ENCODE data around the gene BORCS5.

BORCS5 gene

DNA sequence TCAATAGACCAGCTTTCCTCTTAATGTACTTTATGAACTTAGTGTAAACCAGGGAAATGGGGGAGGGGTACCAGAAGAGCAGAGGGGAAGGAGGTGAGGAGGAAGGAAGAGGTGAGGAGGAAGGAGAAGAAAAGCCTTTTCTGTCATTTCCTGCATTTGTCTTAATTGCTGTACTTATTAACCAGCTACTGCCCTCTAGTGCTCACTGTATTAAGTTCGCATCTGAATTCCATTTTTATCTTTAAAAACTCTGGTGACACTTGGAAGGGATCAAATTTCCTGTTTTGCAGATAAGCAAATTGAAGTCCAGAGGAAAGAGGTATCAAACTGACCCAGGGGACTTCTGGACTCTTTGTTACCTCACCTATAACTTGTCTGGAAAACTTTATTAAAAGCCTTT lies 29.1 kb upstream of the BORCS5 start:
- peak; percentile 73 for DNase-seq (ENCODE audit: low spot score)
- in situ Hi-C loops (cut with MboI; ENCODE audit: low pct_unique_long_range_greater_than_20kb, low sequenced_read_pairs, unreplicated experiment) = loop anchor here (25.0 kb wide), 2 partner anchors 266 to 766 kb away; partner anchors contain the start of gene BCL2L14
- TF ChIP-seq, protein P1, sequence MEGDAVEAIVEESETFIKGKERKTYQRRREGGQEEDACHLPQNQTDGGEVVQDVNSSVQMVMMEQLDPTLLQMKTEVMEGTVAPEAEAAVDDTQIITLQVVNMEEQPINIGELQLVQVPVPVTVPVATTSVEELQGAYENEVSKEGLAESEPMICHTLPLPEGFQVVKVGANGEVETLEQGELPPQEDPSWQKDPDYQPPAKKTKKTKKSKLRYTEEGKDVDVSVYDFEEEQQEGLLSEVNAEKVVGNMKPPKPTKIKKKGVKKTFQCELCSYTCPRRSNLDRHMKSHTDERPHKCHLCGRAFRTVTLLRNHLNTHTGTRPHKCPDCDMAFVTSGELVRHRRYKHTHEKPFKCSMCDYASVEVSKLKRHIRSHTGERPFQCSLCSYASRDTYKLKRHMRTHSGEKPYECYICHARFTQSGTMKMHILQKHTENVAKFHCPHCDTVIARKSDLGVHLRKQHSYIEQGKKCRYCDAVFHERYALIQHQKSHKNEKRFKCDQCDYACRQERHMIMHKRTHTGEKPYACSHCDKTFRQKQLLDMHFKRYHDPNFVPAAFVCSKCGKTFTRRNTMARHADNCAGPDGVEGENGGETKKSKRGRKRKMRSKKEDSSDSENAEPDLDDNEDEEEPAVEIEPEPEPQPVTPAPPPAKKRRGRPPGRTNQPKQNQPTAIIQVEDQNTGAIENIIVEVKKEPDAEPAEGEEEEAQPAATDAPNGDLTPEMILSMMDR (IDR thresholded peaks at IDR 0.05; ENCODE audit: extremely low read depth, insufficient read depth, missing control alignments) = peak; percentile 64

DNA sequence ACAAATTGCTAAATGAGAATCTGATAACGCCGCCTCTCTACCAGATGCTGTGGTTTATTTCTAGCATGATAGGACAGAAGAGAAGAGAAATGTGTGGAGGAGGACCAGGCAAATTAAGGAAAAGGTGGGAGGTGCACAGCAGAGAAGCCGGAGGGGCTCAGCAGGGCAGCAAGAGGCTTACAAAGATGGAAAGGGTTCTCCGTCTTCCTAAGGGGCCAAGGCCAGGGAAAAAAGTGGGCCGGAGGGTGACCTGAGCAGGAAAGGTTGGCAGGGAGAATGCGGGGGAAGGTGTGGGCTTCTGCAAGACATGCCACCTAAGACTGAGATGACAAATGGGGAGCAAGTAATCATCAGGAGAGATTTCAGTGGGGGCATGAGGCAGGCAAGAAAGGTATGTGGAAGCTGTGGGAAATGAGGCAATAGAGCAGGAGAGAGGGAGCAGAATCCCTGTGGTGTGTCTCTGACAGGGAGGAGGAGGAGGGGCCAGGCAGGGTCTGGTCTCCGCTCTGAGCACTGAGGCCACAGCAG lies 25.6 kb upstream of the BORCS5 start:
- in situ Hi-C loops (cut with MboI; ENCODE audit: low pct_unique_long_range_greater_than_20kb, low sequenced_read_pairs, unreplicated experiment) = loop anchor here (25.0 kb wide), 2 partner anchors 269 to 769 kb away; partner anchors contain the start of gene BCL2L14
- no peak for DNase-seq (ENCODE audit: low spot score)

DNA sequence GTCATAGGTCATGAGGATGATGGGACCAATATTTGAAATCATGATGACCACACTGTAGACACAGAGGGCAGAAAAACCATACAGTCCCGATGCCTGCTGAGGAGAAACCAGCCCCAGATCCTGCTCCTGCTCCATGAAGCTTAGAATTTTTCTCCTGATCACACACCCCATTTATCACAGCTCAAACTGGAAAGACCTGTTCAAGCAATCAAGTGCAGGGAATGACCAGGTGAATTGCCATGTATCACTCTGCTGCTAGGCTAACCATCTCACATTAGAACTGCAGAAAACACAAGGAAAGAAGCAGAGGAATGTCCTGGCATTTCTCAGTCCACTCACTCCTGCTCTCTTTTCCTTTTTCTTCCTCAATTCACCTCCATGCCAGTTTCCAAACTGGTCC lies 25.0 kb upstream of the BORCS5 start:
- DNase-seq (ENCODE audit: low spot score) = no peak
- in situ Hi-C loops (cut with MboI; ENCODE audit: low pct_unique_long_range_greater_than_20kb, low sequenced_read_pairs, unreplicated experiment) = loop anchor here (25.0 kb wide), 2 partner anchors 270 to 770 kb away; partner anchors contain the start of gene BCL2L14
- TF ChIP-seq, protein P1 (IDR thresholded peaks at IDR 0.05; ENCODE audit: extremely low read depth, insufficient read depth, missing control alignments) = no peak

More for the DNA sequence above, 25.6 kb upstream of the BORCS5 start:
- TF ChIP-seq, protein P1 (IDR thresholded peaks at IDR 0.05; ENCODE audit: extremely low read depth, insufficient read depth, missing control alignments) = no peak

DNA sequence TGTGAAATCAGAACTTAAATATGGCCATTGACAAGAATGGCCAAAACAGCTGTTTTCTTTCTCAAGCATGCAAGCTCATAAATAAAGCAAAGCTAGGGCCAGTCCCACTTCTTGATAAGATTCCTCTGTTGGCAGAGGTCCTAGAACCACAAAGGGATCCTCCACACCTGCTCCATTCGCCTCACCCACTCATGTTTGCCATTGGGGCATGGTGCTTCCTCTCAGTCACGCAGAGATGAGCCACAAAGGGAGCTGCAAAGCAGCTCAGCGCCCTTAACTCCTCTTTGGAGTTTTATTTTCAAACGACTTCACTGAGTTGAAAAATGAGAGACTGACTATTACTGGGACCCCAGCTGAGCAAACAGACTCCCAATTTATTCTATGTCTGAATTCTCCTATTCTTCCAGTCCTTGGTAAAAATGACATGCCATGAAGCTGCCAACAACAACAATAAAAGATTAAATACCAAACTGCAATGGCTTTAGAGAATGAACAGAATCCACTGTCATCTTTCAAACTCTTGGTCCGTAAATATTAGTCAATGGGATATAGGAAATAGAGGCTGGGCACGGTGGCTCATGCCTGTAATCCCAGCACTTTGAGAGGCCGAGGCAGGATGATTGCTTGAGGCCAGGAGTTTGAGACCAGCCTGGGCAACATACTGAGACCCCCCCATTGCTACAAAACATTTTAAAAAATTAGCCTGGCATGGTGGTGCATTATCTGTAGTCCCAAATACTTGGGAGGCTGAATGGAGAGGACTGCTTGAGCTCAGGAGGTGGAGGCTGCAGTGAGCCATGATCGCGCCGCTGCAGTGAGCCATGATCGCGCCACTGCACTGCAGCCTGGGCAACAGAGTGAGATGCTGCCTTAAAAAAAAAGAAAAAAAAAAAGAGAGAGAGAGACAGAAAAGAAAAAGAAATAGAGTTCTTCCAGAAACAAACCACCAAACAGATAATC lies 23.2 kb upstream of the BORCS5 start:
- no peak for DNase-seq (ENCODE audit: low spot score)
- in situ Hi-C loops (cut with MboI; ENCODE audit: low pct_unique_long_range_greater_than_20kb, low sequenced_read_pairs, unreplicated experiment) = loop anchor here (25.0 kb wide), 2 partner anchors 271 to 771 kb away; partner anchors contain the start of gene BCL2L14
- TF ChIP-seq, protein P1 (IDR thresholded peaks at IDR 0.05; ENCODE audit: extremely low read depth, insufficient read depth, missing control alignments) = no peak

DNA sequence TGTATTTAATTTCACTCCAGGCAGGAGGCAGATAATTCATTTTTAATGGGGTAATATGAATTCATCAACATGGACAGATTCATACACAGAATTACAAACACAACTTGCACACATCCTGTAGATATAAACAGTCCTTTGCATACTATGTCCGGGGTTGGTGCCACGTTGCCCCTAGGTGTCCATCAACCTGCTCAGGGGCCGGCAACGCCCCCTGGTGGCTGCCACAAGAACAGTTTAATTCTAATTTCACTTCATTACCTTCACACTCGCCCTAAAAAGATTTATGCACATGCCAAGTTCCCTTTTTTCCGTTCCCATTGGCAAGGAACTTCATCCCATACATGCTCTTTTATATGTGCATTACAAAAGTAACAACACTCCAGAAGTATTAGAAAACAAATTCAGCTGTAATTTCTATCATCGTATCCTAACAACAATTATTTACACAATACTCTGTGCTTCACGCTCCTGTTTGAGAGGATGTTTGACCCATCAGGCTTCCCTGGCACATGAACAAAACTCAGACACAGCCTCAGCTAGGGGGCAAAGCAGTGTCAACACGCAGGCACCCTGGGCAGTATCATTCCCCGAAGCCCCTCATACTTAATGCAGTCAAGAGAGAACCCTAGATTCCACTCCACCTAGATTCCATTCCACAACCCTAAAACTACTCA lies 22.4 kb upstream of the BORCS5 start:
- peak; percentile 77 for DNase-seq (ENCODE audit: low spot score)
- in situ Hi-C loops (cut with MboI; ENCODE audit: low pct_unique_long_range_greater_than_20kb, low sequenced_read_pairs, unreplicated experiment) = loop anchor here (25.0 kb wide), 2 partner anchors 272 to 772 kb away; partner anchors contain the start of gene BCL2L14
- TF ChIP-seq, protein P1 (IDR thresholded peaks at IDR 0.05; ENCODE audit: extremely low read depth, insufficient read depth, missing control alignments) = peak; percentile 85

DNA sequence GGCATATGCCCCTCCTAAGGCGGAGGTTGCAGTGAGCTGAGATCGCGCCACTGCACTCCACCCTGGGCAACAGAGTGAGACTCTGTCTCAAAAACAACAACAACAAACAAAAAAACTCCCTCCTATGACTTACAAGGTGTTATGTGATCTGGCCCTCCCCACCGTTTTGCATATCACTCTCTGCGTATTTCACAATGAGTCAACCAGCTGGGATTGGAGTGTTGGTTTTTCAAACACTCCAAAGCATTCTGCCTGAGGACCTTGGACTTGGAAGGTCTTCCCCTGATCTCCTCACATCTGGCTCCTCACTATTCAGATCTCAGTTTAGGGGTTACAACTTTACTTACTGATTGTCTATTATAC lies 20.8 kb upstream of the BORCS5 start:
- TF ChIP-seq, protein P1 (IDR thresholded peaks at IDR 0.05; ENCODE audit: extremely low read depth, insufficient read depth, missing control alignments) = no peak
- in situ Hi-C loops (cut with MboI; ENCODE audit: low pct_unique_long_range_greater_than_20kb, low sequenced_read_pairs, unreplicated experiment) = loop anchor here (25.0 kb wide), 2 partner anchors 274 to 774 kb away; partner anchors contain the start of gene BCL2L14
- DNase-seq (ENCODE audit: low spot score) = no peak

Measured in GM13977 (cell line).